Common myeloid progenitor, CD34-positive (primary cell): ENCODE data around the gene PRKAG2.

Experiments used
- CTCF ChIA-PET: fragments of 350-600 bp; sonication (Branson Sonifier 250); formaldehyde crosslinking; loops from one replicate; lab custom pipeline; 2021; ENCODE audit warnings: antibody characterized with exemption; lab: Charles Lee
- POLR2A ChIA-PET: fragments of 350-600 bp; sonication (Branson Sonifier 250); formaldehyde crosslinking; loops from one replicate; lab custom pipeline; 2021; ENCODE audit warnings: antibody characterized with exemption; lab: Charles Lee
- DNase-seq, 3 donors: peaks; one replicate each; pipeline versions ENCODE4 v3.0.0 to v3.0.0-alpha.2; 2013
- H3K27ac ChIP-seq, 2 experiments: 1 replicate in 1 of 2; 2 replicates in 1 of 2; pipeline ENCODE4 v1.7.0; 2013; ENCODE audit warnings: inconsistent platforms in 2 of 2, low read length in 2 of 2, mild to moderate bottlenecking in 2 of 2, low read depth in 1 of 2, moderate library complexity in 1 of 2; ENCODE audit not compliant: severe bottlenecking in 2 of 2, insufficient read depth in 1 of 2, poor library complexity in 1 of 2
- H3K27me3 ChIP-seq, 5 experiments: replicated peaks in 2 of 5; 1 replicate in 3 of 5; 2 replicates in 2 of 5; pipeline versions ENCODE4 v1.6.1 to v1.7.0; 2013; ENCODE audit warnings: low read length in 4 of 5, mild to moderate bottlenecking in 2 of 5, moderate library complexity in 2 of 5, inconsistent platforms in 1 of 5; ENCODE audit not compliant: insufficient read depth in 5 of 5, control insufficient read depth in 4 of 5
- H3K36me3 ChIP-seq, 4 experiments: 1 replicate in 2 of 4; 2 replicates in 2 of 4; pipeline versions ENCODE4 v1.6.1 to v1.7.0; 2013; ENCODE audit warnings: low read length in 3 of 4, control low read depth in 1 of 4, mild to moderate bottlenecking in 1 of 4; ENCODE audit not compliant: control insufficient read depth in 4 of 4, insufficient read depth in 4 of 4
- H3K4me1 ChIP-seq, 4 experiments: 1 replicate in 3 of 4; 2 replicates in 1 of 4; pipeline versions ENCODE4 v1.6.1 to v1.7.1; 2013; ENCODE audit warnings: low read length in 3 of 4, mild to moderate bottlenecking in 3 of 4, control low read depth in 1 of 4, inconsistent platforms in 1 of 4, moderate library complexity in 1 of 4; ENCODE audit not compliant: control insufficient read depth in 4 of 4, insufficient read depth in 4 of 4; ENCODE audit errors: control extremely low read depth in 1 of 4
- H3K4me3 ChIP-seq, 7 experiments: 1 replicate in 4 of 7; 2 replicates in 3 of 7; pipeline versions ENCODE4 v1.5.1 to v1.7.0; 2013; ENCODE audit warnings: mild to moderate bottlenecking in 7 of 7, low read length in 6 of 7, moderate library complexity in 6 of 7, inconsistent platforms in 2 of 7, low read depth in 2 of 7, control low read depth in 1 of 7; ENCODE audit not compliant: insufficient read depth in 4 of 7, control insufficient read depth in 1 of 7; ENCODE audit errors: extremely low read depth in 1 of 7
- H3K9me3 ChIP-seq, 5 experiments: 1 replicate in 4 of 5; 2 replicates in 1 of 5; pipeline versions ENCODE4 v1.6.1 to v1.7.1; 2013; ENCODE audit warnings: low read length in 4 of 5, mild to moderate bottlenecking in 2 of 5, inconsistent platforms in 1 of 5, low read depth in 1 of 5, moderate library complexity in 1 of 5; ENCODE audit not compliant: control insufficient read depth in 4 of 5, insufficient read depth in 2 of 5; ENCODE audit errors: control extremely low read depth in 1 of 5
- WGBS: methylation state at CpG from one replicate; pipeline ENCODE4 v1.1.5; 2013; ENCODE audit not compliant: insufficient coverage; 5-methylcytosine and 5-hydroxymethylcytosine counted together

Gene PRKAG2

DNA sequence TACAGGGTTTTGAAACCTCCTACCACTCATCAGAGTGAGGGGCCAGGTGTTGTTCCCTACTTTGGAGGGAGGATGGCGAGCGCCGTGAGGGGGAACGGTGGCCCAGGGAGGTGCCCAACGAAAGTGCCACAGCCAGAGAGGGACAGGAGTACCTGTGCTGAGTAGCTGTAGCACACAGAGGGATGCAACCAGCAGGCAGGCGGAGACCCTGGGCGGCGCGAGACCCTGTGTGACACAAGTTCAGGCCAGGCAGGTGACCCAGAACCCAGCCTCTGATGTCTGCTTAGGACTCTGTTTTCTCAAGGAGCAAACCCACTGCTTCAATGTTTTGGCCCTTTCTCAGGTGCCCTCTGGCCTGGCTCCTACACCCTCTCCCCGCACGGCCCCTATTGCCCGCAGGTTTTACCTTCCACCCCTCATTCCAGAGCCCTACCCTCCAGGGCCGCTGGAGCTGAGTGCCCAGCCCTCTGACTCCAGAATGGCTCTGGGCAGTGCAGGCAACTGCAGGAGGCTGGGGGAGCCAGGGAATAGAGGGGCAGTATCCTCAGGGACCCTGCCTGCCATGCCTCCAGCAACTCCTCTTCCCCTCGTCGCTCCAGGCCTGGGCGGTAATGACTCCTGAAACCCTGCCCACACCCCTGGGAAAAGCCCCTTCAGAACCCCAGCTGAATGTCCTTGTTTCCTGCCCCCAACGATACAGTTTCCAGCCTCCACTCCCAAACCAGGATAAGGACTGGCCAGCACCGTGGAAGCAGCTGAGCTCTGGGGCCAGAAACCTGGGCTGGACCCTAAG, 193.1 kb downstream of the PRKAG2 start:
- Histone ChIP-seq H3K27ac (no peak overlapping the region), H3K4me3 (no peak overlapping the region), H3K27me3 (no peaks in the 10 kb centered on the region), H3K4me1 (peaks cover 6 to 41% (median 37%) of the 10 kb centered on the region in 4 experiments), H3K9me3 (no peaks in the 10 kb centered on the region), H3K36me3 (no peaks in the 10 kb centered on the region)
- CTCF ChIA-PET, result interaction anchor here (0.9 to 2.1 kb wide), 6 partner anchors 14 to 65 kb away, joined by 3 to 11 read pairs (median 4); no protein-coding TSS in a partner anchor
- 92% methylated on average over 15 of the region's 18 CpGs for WGBS
- POLR2A ChIA-PET, result interaction anchor here (1.3 kb wide), 1 partner anchor 23 kb away, joined by 3 read pairs; no protein-coding TSS in a partner anchor
- no peak for DNase-seq

DNA sequence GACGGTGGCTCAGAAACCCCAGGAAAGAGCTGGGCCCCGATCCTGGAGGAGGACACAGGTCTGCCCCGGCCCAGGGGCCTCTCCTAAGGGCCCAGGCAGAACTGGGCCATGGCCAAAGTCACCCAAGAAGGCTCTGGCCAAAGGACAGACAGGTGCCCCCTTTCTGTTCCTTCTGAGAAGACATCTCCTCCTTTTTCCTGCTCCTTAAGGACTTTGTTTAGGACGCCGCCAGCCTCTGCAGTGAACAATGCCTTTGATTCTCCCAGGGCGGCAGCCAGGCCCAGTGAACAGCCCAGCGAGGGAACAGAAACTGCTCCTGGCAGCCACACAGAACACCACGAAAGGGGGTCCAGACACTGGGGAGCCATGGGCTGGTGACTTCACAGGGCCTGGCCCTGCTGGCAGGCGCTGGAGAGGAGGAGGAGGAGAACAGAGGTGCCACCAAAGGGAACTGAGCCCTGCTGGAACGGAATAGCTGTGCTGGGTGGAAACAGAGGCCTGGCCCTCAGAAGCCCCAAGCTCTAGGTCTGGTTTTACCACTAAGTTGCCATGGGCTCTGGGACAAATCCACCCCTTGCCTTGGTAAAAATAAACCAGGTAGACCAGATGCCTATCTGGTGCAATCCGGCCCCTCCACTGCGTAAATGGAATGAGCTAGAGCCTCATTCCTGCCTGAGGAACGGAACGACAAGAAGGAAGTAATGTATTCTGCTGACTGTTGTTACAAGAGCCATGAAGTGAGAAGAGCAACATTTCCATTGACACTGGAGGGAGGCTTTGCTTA, 193.9 kb downstream of the PRKAG2 start:
- POLR2A ChIA-PET, result interaction anchor here (1.3 kb wide), 1 partner anchor 23 kb away, joined by 3 read pairs; no protein-coding TSS in a partner anchor
- no peak for DNase-seq
- WGBS, result 90% methylated on average over 11 of the region's 14 CpGs
- no peak overlapping the region for H3K4me3 ChIP-seq
- no peaks in the 10 kb centered on the region for H3K27me3 ChIP-seq
- no peaks in the 10 kb centered on the region for H3K36me3 ChIP-seq
- H3K27ac ChIP-seq, result no peak overlapping the region
- H3K4me1 ChIP-seq, result peaks cover 6 to 45% (median 42%) of the 10 kb centered on the region in 4 experiments
- no peaks in the 10 kb centered on the region for H3K9me3 ChIP-seq
- CTCF ChIA-PET, result interaction anchor here (0.9 to 2.8 kb wide), 4 partner anchors 10 to 50 kb away, joined by 3 to 12 read pairs (median 6); no protein-coding TSS in a partner anchor

DNA sequence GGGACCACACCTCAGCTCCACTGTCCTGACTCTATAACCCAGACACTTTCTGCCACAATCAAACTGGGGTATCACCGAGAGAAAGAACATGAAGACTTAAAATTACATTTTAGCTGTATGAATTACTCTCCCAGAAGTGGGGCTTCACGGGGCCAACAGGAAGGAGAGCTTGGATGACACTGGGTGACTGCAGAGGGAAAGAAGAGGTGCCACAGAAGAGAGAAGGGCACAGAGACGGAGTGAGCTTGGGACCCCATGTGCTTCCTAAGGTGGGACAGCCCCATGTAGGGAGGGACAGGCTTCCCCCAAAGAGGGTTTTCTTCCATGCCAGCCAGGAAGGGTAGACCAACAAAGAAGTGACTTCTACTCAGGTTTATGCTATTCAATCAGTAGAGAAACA, 195.2 kb downstream of the PRKAG2 start:
- POLR2A ChIA-PET, result no interaction called here
- H3K4me1 ChIP-seq, result peaks cover 6 to 50% (median 47%) of the 10 kb centered on the region in 4 experiments
- CTCF ChIA-PET, result interaction anchor here (0.8 to 2.8 kb wide), 7 partner anchors 9 to 58 kb away, joined by 3 to 12 read pairs (median 3); no protein-coding TSS in a partner anchor
- WGBS, result 83% methylated on average over 2 of the region's 3 CpGs
- no peak overlapping the region for H3K27ac ChIP-seq
- H3K4me3 ChIP-seq, result no peak overlapping the region
- DNase-seq, result no peak
- no peaks in the 10 kb centered on the region for H3K36me3 ChIP-seq
- H3K27me3 ChIP-seq, result no peaks in the 10 kb centered on the region
- no peaks in the 10 kb centered on the region for H3K9me3 ChIP-seq

DNA sequence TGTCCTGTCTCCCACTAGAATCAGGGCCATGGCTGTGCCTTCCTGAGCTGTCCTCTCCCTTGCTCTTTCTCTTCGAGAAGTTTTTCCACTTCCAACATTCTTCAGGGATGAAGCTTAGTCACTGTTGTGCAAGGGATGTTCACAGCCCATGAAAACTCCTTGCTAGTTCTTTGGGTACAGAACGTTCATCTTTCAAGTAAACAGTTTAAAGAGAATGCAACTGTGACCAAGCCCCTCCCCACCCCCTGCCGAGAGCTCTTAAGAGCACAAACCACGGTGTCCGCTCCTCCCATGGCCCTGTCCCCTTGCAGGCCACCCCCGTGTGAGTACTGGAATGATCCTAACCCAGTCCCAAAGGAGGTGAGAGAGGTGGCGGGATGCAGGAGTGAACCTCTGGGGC, 196.1 kb downstream of the PRKAG2 start:
- peaks cover 6 to 54% (median 49%) of the 10 kb centered on the region in 4 experiments for H3K4me1 ChIP-seq
- H3K4me3 ChIP-seq, result no peak overlapping the region
- 71% methylated on average over 7 of the region's 7 CpGs for WGBS
- H3K27ac ChIP-seq, result no peak overlapping the region
- no peaks in the 10 kb centered on the region for H3K27me3 ChIP-seq
- no peaks in the 10 kb centered on the region for H3K36me3 ChIP-seq
- CTCF ChIA-PET, result interaction anchor here (0.8 to 2.8 kb wide), 6 partner anchors 18 to 62 kb away, joined by 3 to 12 read pairs (median 3); no protein-coding TSS in a partner anchor
- POLR2A ChIA-PET, result no interaction called here
- no peaks in the 10 kb centered on the region for H3K9me3 ChIP-seq
- DNase-seq, result no peak

DNA sequence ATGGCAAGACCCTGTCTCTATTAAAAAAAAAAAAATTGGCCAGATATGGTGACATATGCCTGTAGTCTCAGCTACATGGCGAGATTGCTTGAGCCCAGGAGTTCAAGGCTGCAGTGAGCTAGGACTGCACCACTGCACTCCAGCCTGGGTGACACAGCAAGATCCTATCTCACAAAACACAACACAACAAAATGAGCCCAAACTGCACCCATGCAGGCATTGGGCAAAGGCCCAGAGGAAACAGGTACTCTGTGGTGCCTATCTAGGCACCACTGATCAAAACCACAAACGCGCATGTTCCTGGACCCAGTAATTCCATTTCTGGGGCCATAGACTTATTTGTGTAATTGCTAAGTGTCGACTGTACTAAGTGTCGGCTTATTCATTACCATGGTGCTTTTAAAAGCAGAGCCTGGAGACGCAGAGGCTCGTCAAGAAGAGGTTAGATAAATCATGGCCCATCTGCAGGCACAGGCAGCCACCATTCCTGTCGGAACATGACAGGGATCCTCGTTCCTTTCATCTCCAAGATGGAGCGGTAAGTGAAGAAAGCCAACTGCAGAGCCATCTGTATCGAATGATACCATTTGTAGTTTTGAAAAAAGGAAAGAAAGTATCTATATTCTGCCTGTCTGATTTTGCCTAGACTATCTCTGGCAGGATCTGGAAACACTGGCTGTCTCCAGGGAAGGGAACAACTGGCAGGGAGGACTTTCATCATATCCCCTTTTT, 196.9 kb downstream of the PRKAG2 start:
- H3K27ac ChIP-seq, result no peak overlapping the region
- no peaks in the 10 kb centered on the region for H3K36me3 ChIP-seq
- peak; percentile 53 to 89 (median 85) for DNase-seq
- peak overlapping the region in 1 of 7 experiments; percentile 45 for H3K4me3 ChIP-seq
- H3K4me1 ChIP-seq, result peaks cover 6 to 55% (median 49%) of the 10 kb centered on the region in 4 experiments
- WGBS, result 25% methylated on average over 9 of the region's 11 CpGs
- no peaks in the 10 kb centered on the region for H3K9me3 ChIP-seq
- ChIA-PET POLR2A (interaction anchor here (0.6 kb wide), 1 partner anchor 431 kb away, joined by 6 read pairs; no protein-coding TSS in a partner anchor), CTCF (interaction anchor here (0.8 to 2.8 kb wide), 6 partner anchors 15 to 63 kb away, joined by 3 to 12 read pairs (median 3); no protein-coding TSS in a partner anchor)
- H3K27me3 ChIP-seq, result no peaks in the 10 kb centered on the region

DNA sequence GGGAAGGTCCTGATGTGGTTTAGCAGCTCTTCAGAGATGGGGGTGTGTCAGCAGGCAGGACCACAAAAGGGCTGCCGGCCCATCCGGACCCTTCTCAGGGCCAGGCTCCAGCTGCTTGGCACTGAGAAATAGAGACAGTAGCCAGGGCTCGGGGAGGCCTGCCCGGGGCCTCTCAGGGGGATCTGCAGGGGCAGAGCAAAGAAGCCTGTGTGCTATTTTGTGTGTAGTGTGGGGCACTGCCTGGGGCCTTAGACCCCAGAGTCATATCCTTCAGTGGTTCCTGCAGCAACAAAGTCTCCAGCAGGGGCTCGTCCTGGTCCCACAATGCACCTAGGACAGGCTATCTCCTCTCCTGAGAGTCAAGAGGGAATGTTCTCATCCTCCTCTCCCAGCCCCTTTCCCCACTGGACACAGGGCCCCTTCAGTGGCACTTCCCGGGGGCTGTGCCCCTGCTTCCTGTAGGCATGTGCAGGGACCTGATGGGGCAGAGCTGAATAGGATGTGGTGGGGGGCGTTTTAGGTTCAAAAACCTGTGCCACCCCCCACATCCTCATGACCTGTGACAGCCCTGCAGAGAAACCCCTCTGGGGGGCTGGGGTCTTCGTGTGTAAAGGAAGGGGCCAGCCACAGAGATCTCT, 197.7 kb downstream of the PRKAG2 start:
- ChIA-PET POLR2A (no interaction called here), CTCF (interaction anchor here (0.8 to 1.6 kb wide), 4 partner anchors 16 to 48 kb away, joined by 3 to 5 read pairs (median 4); no protein-coding TSS in a partner anchor)
- peaks cover 6 to 55% (median 49%) of the 10 kb centered on the region in 4 experiments for H3K4me1 ChIP-seq
- peak overlapping the region in 1 of 7 experiments; percentile 23 for H3K4me3 ChIP-seq
- H3K36me3 ChIP-seq, result peaks cover 0 to under 1% (median 0%) of the 10 kb centered on the region in 4 experiments
- no peaks in the 10 kb centered on the region for H3K9me3 ChIP-seq
- peak in 2 of 3 donors; percentile 37 to 42 for DNase-seq
- H3K27me3 ChIP-seq, result no peaks in the 10 kb centered on the region
- H3K27ac ChIP-seq, result no peak overlapping the region
- WGBS, result 7% methylated on average over 6 of the region's 8 CpGs
